K562 (cell line): ENCODE measurements around the gene SUMO3. TPM values are rescaled to one million over a fixed set of nuclear protein-coding genes. Genes with fewer than 3 reads are reported as not detected.

Source experiments
- BRD4 ChIP-seq: fragments of 200-600 bp; sonication (generic); IDR thresholded peaks from 2 replicates; pipeline ENCODE4 v1.6.1; 2017; ENCODE audit warnings: inconsistent platforms
- CREBBP ChIP-seq: IDR thresholded peaks from one replicate; pipeline ENCODE4 v1.6.1; 2012; ENCODE audit warnings: low read depth, mild to moderate bottlenecking, control low read depth, inconsistent platforms, low read length
- CTBP1 ChIP-seq: fragments of 450-650 bp; IDR thresholded peaks from 2 replicates; pipeline ENCODE4 v1.6.1; 2016; ENCODE audit warnings: borderline replicate concordance
- HNRNPK ChIP-seq: fragments of 200-400 bp; formaldehyde crosslinking; IDR thresholded peaks from one replicate; pipeline ENCODE4 v1.6.1; 2018; ENCODE audit warnings: mild to moderate bottlenecking, low read depth, low read length; ENCODE audit not compliant: poor library complexity, severe bottlenecking
- MEIS2 ChIP-seq: fragments of 450-650 bp; IDR thresholded peaks from 2 replicates; pipeline ENCODE4 v1.6.1; 2014; ENCODE audit warnings: mild to moderate bottlenecking; ENCODE audit not compliant: partially characterized antibody
- MXI1 ChIP-seq: IDR thresholded peaks from 2 replicates; pipeline ENCODE4 v1.6.1; 2011; ENCODE audit warnings: low read depth, mild to moderate bottlenecking, improper control_type of control experiment, low read length
- SAP30 ChIP-seq: fragments of 200-600 bp; sonication (generic); IDR thresholded peaks from 2 replicates; pipeline ENCODE4 v1.6.1; 2012; ENCODE audit warnings: borderline replicate concordance, low read depth, mild to moderate bottlenecking, moderate library complexity, low read length, control low read depth, inconsistent platforms; ENCODE audit not compliant: insufficient read depth, poor library complexity, severe bottlenecking
- SMARCE1 ChIP-seq: fragments of 450-650 bp; IDR thresholded peaks from 2 replicates; pipeline ENCODE4 v1.7.1; 2016; ENCODE audit warnings: mild to moderate bottlenecking
- ZFX ChIP-seq: sonication (generic); formaldehyde crosslinking; IDR thresholded peaks from 2 replicates; pipeline ENCODE4 v1.8.0; 2022; ENCODE audit warnings: mild to moderate bottlenecking, missing genetic modification reagents, moderate library complexity
- ZNF121 ChIP-seq: sonication (generic); formaldehyde crosslinking; conservative IDR thresholded peaks from 2 replicates; pipeline ENCODE4 v1.8.0; 2022; ENCODE audit warnings: missing genetic modification reagents
- ZNF184 ChIP-seq: sonication (generic); formaldehyde crosslinking; IDR thresholded peaks from 2 replicates; pipeline ENCODE4 v1.5.0; 2020; ENCODE audit warnings: missing genetic modification reagents
- ZNF318 ChIP-seq, 2 experiments: fragments of 450-650 bp; IDR thresholded peaks; 2 replicates each; pipeline ENCODE4 v1.6.1; 2016; ENCODE audit warnings: mild to moderate bottlenecking in 2 of 2, borderline replicate concordance in 1 of 2, low read depth in 1 of 2, moderate library complexity in 1 of 2
- ZNF444 ChIP-seq: fragments of 250-450 bp; sonication (Bioruptor Pico); IDR thresholded peaks from 2 replicates; pipeline ENCODE4 v1.4.0; 2020; ENCODE audit warnings: mild to moderate bottlenecking, moderate library complexity
- ZNF449 ChIP-seq: fragments of 250-450 bp; sonication (Bioruptor Pico); IDR thresholded peaks from 2 replicates; pipeline ENCODE4 v1.8.0; 2022; ENCODE audit warnings: moderate library complexity, mild to moderate bottlenecking, inconsistent platforms
- ZNF699 ChIP-seq: fragments of 250-450 bp; sonication (Bioruptor Pico); IDR thresholded peaks from 2 replicates; pipeline ENCODE4 v1.8.0; 2021; ENCODE audit warnings: mild to moderate bottlenecking, moderate library complexity; ENCODE audit not compliant: insufficient replicate concordance
- polyA plus RNA-seq, 8 experiments: library from polyadenylated mRNA; depleted of rRNA in 4 of 8; stranded (reverse) in 5 of 8; unstranded in 3 of 8; fragments of >200 nt; fragmentation: Nextera tagmentation in 2 of 8; fragmentation: Illumina TruSeq in 1 of 8; extraction: Ambion mirVana in 2 of 8; extraction: Trizol in 1 of 8; gene quantifications; 2 replicates each; pipeline versions ENCODE4 v1.2.1 to v1.2.3, GENCODE V29; 2011 to 2014; ENCODE audit warnings: inconsistent platforms in 1 of 8, missing spikeins in 1 of 8
- total RNA-seq, 7 experiments: library from RNA; depleted of rRNA in 6 of 7; stranded (reverse); fragments of >200 nt in 6 of 7; fragmentation: Illumina TruSeq in 2 of 7; extraction: Trizol in 2 of 7; gene quantifications; 2 replicates each; pipeline versions ENCODE4 v1.2.1 to v1.2.3, GENCODE V29; 2011 to 2021; ENCODE audit warnings: low replicate concordance in 1 of 7
- TF ChIP-seq, protein P1 (sequence below): fragments of 450-650 bp; IDR thresholded peaks from 2 replicates; pipeline ENCODE4 v1.6.1; 2014; ENCODE audit warnings: low read depth, mild to moderate bottlenecking, moderate library complexity, borderline replicate concordance

Gene SUMO3
- total and polyA plus RNA-seq, 9 of the 15 experiments (the other 6 are each of a cell fraction or from before 2014, with no cell fraction given): 13.9 to 143 (median 113) TPM

GRCh38 chr21:44854664-44855446, 37.0 kb upstream of the SUMO3 start (continued):
- TF ChIP-seq ZNF318 (IDR thresholded peaks at IDR 0.05; ENCODE audit: borderline replicate concordance in 1 of 2, low read depth in 1 of 2) (peak in 1 of 2 experiments; percentile 86; a peak in 2 of 4 replicates), CTBP1 (peak; percentile 89; the same call in 1 of the 2 replicates), SAP30 (peak; percentile 23), MXI1 (peak; percentile 77; the same call in 1 of the 2 replicates), ZFX (peak; percentile 78), BRD4 (no peak), ZNF184 (CRISPR knock-in tag) (no peak), ZNF121 (CRISPR knock-in tag) (no peak), HNRNPK (no peak), ZNF699 (CRISPR knock-in tag) (peak; percentile 39), SMARCE1 (peak; percentile 94), ZNF449 (peak; percentile 60; the same call in 1 of the 2 replicates), CREBBP (no peak), ZNF444 (no peak), MEIS2 (peak; percentile 45)
- TF ChIP-seq, protein P1, sequence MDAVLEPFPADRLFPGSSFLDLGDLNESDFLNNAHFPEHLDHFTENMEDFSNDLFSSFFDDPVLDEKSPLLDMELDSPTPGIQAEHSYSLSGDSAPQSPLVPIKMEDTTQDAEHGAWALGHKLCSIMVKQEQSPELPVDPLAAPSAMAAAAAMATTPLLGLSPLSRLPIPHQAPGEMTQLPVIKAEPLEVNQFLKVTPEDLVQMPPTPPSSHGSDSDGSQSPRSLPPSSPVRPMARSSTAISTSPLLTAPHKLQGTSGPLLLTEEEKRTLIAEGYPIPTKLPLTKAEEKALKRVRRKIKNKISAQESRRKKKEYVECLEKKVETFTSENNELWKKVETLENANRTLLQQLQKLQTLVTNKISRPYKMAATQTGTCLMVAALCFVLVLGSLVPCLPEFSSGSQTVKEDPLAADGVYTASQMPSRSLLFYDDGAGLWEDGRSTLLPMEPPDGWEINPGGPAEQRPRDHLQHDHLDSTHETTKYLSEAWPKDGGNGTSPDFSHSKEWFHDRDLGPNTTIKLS: peak; percentile 72; the same call in 1 of the 2 replicates
